Chondrocyte (in vitro differentiated cells): ENCODE measurements around the gene SULT1C4. TPM values are rescaled to one million over a fixed set of nuclear protein-coding genes. Genes with fewer than 3 reads are reported as not detected.

Source experiments
- DNase-seq: peaks from one replicate; pipeline ENCODE4 v3.0.0; 2021; ENCODE audit warnings: mixed read lengths, low spot score
- H3K27ac Mint-ChIP-seq: one replicate; pipeline ENCODE4 v1.8.0; 2021; ENCODE audit warnings: mild to moderate bottlenecking, moderate library complexity, mixed read lengths; ENCODE audit not compliant: unreplicated experiment
- H3K27me3 Mint-ChIP-seq: 2 replicates; pipeline ENCODE4 v1.8.0; 2021; ENCODE audit warnings: low read depth, mixed read lengths
- H3K36me3 Mint-ChIP-seq: 2 replicates; pipeline ENCODE4 v1.8.0; 2021; ENCODE audit warnings: low read depth, mixed read lengths
- H3K4me1 Mint-ChIP-seq: 2 replicates; pipeline ENCODE4 v1.8.0; 2021; ENCODE audit warnings: low read depth, mild to moderate bottlenecking, mixed read lengths
- H3K4me3 Mint-ChIP-seq: one replicate; pipeline ENCODE4 v1.8.0; 2021; ENCODE audit warnings: mild to moderate bottlenecking, moderate library complexity, mixed read lengths; ENCODE audit not compliant: unreplicated experiment
- H3K9me3 Mint-ChIP-seq: 2 replicates; pipeline ENCODE4 v1.8.0; 2021; ENCODE audit warnings: low read depth, mixed read lengths
- CTCF ChIP-seq: fragments of 200-600 bp; sonication (generic); IDR thresholded peaks from 2 replicates; pipeline ENCODE4 v1.5.0; 2021; ENCODE audit warnings: antibody characterized with exemption, mild to moderate bottlenecking, moderate library complexity
- total RNA-seq: library from RNA; stranded (reverse); gene quantifications from 3 replicates; pipeline ENCODE4 v1.2.1, GENCODE V29; 2021

SULT1C4 gene
- total RNA-seq, 1 donor from 2014 or later: 0.60 TPM

- H3K4me1 Mint-ChIP-seq: peaks cover 23% of the 10 kb centered on the region
- H3K27ac Mint-ChIP-seq: no peak overlapping the region
- H3K4me3 Mint-ChIP-seq: no peak overlapping the region
- H3K36me3 Mint-ChIP-seq: no peaks in the 10 kb centered on the region
- no peaks in the 10 kb centered on the region for H3K9me3 Mint-ChIP-seq
- DNase-seq: no peak
- TF ChIP-seq CTCF: peak; percentile 61
- no peaks in the 10 kb centered on the region for H3K27me3 Mint-ChIP-seq
Measured at GRCh38 chr2:108383146-108383830, 5.5 kb downstream of the SULT1C4 start.

GRCh38 chr2:108384662-108385393 lies 7.1 kb downstream of the SULT1C4 start:
- no peak overlapping the region for H3K27ac Mint-ChIP-seq
- no peaks in the 10 kb centered on the region for H3K27me3 Mint-ChIP-seq
- TF ChIP-seq CTCF: no peak
- H3K4me3 Mint-ChIP-seq: no peak overlapping the region
- no peaks in the 10 kb centered on the region for H3K36me3 Mint-ChIP-seq
- no peak for DNase-seq
- peaks cover 18% of the 10 kb centered on the region for H3K4me1 Mint-ChIP-seq
- H3K9me3 Mint-ChIP-seq: no peaks in the 10 kb centered on the region

GRCh38 chr2:108385411-108386071 lies 7.8 kb downstream of the SULT1C4 start:
- no peak for TF ChIP-seq CTCF
- no peaks in the 10 kb centered on the region for H3K36me3 Mint-ChIP-seq
- no peaks in the 10 kb centered on the region for H3K9me3 Mint-ChIP-seq
- no peak for DNase-seq
- H3K27ac Mint-ChIP-seq: no peak overlapping the region
- H3K4me1 Mint-ChIP-seq: peaks cover 18% of the 10 kb centered on the region
- H3K4me3 Mint-ChIP-seq: no peak overlapping the region
- no peaks in the 10 kb centered on the region for H3K27me3 Mint-ChIP-seq

GRCh38 chr2:108388045-108388444 lies 10.3 kb downstream of the SULT1C4 start:
- H3K4me3 Mint-ChIP-seq: no peak overlapping the region
- no peaks in the 10 kb centered on the region for H3K27me3 Mint-ChIP-seq
- peaks cover 13% of the 10 kb centered on the region for H3K9me3 Mint-ChIP-seq
- TF ChIP-seq CTCF: no peak
- H3K36me3 Mint-ChIP-seq: peaks cover 7% of the 10 kb centered on the region
- H3K27ac Mint-ChIP-seq: no peak overlapping the region
- H3K4me1 Mint-ChIP-seq: peaks cover 9% of the 10 kb centered on the region
- DNase-seq: no peak

GRCh38 chr2:108390340-108390739 lies 12.6 kb downstream of the SULT1C4 start:
- H3K36me3 Mint-ChIP-seq: peaks cover 9% of the 10 kb centered on the region
- H3K4me1 Mint-ChIP-seq: peaks cover 4% of the 10 kb centered on the region
- no peaks in the 10 kb centered on the region for H3K27me3 Mint-ChIP-seq
- no peak for DNase-seq
- no peak overlapping the region for H3K4me3 Mint-ChIP-seq
- H3K9me3 Mint-ChIP-seq: peaks cover 17% of the 10 kb centered on the region
- no peak overlapping the region for H3K27ac Mint-ChIP-seq
- TF ChIP-seq CTCF: no peak
